ENCODE measurements around the gene MDH1.

The MDH1 gene

GRCh38 chr2:63588385-63589147 is at the start of gene MDH1, which contains the start of gene WDPCP:
MDH1 (plus strand) TSS chr2:63588963; CDS start chr2:63589044, 81 bp downstream.
WDPCP (minus strand) TSS chr2:63588477; CDS start chr2:63588271, 206 bp downstream.
- peak within 1 kb of the TSS; percentile 90 for H3K9ac ChIP-seq (ENCODE audit: low read length)
- H3K4me1 ChIP-seq (ENCODE audit: low read length), result peaks cover 18% of the 10 kb centered on the region
- H3K36me3 ChIP-seq (replicated peaks; ENCODE audit: low read depth, low read length), result peaks cover 13% of the 10 kb centered on the region

GRCh38 chr2:63539416-63540162 is 49.2 kb upstream of the MDH1 start:
- Histone ChIP-seq H3K79me2 (ENCODE audit: low read length) (no peaks in the 10 kb centered on the region), H3K4me1 (ENCODE audit: low read length) (no peaks in the 10 kb centered on the region), H3K27me3 (ENCODE audit: low read depth, low read length) (no peaks in the 10 kb centered on the region), H3K27ac (ENCODE audit: low read length) (no peak overlapping the region), H3K9ac (ENCODE audit: low read length) (no peak overlapping the region), H4K20me1 (ENCODE audit: insufficient read depth, low read length) (no peaks in the 10 kb centered on the region), H3K4me3 (ENCODE audit: low read length) (no peak overlapping the region), H2AFZ (ENCODE audit: low read depth, low read length) (no peak overlapping the region), H3K36me3 (replicated peaks; ENCODE audit: low read depth, low read length) (no peaks in the 10 kb centered on the region), H3K9me3 (ENCODE audit: insufficient read depth, low read length) (no peaks in the 10 kb centered on the region), H3K4me2 (ENCODE audit: low read length) (no peak overlapping the region)
- TF ChIP-seq CTCF (IDR thresholded peaks at IDR 0.05; ENCODE audit: low read depth, low read length) (no peak), EZH2phosphoT487 (IDR thresholded peaks at IDR 0.05; ENCODE audit: low read depth) (no peak)

More at GRCh38 chr2:63588385-63589147, at the start of gene MDH1, which contains the start of gene WDPCP:
- Histone ChIP-seq H3K9me3 (ENCODE audit: insufficient read depth, low read length) (no peaks in the 10 kb centered on the region), H3K79me2 (ENCODE audit: low read length) (peaks cover 61% of the 10 kb centered on the region), H2AFZ (ENCODE audit: low read depth, low read length) (peak within 1 kb of the TSS; percentile 86), H3K27ac (ENCODE audit: low read length) (peak within 1 kb of the TSS; percentile 77), H3K27me3 (ENCODE audit: low read depth, low read length) (no peaks in the 10 kb centered on the region), H3K4me2 (ENCODE audit: low read length) (peak within 1 kb of the TSS; percentile 96), H4K20me1 (ENCODE audit: insufficient read depth, low read length) (peaks cover 3% of the 10 kb centered on the region; the same call in 1 of the 2 replicates), H3K4me3 (ENCODE audit: low read length) (peak within 1 kb of the TSS; percentile 94)
- no peak for TF ChIP-seq EZH2phosphoT487 (IDR thresholded peaks at IDR 0.05; ENCODE audit: low read depth)
- TF ChIP-seq CTCF (IDR thresholded peaks at IDR 0.05; ENCODE audit: low read depth, low read length), result no peak

- Histone ChIP-seq H3K4me2 (ENCODE audit: low read length) (no peak overlapping the region), H3K79me2 (ENCODE audit: low read length) (no peaks in the 10 kb centered on the region), H3K36me3 (replicated peaks; ENCODE audit: low read depth, low read length) (no peaks in the 10 kb centered on the region), H3K4me3 (ENCODE audit: low read length) (no peak overlapping the region), H2AFZ (ENCODE audit: low read depth, low read length) (no peak overlapping the region), H3K27ac (ENCODE audit: low read length) (no peak overlapping the region), H3K27me3 (ENCODE audit: low read depth, low read length) (no peaks in the 10 kb centered on the region), H3K9ac (ENCODE audit: low read length) (no peak overlapping the region), H3K9me3 (ENCODE audit: insufficient read depth, low read length) (no peaks in the 10 kb centered on the region), H3K4me1 (ENCODE audit: low read length) (peaks cover 5% of the 10 kb centered on the region; the same call in 1 of the 2 replicates), H4K20me1 (ENCODE audit: insufficient read depth, low read length) (no peaks in the 10 kb centered on the region)
- TF ChIP-seq EZH2phosphoT487 (IDR thresholded peaks at IDR 0.05; ENCODE audit: low read depth) (no peak), CTCF (IDR thresholded peaks at IDR 0.05; ENCODE audit: low read depth, low read length) (peak; percentile 69)
Measured at GRCh38 chr2:63544017-63544627, 44.6 kb upstream of the MDH1 start.
